Suprapubic skin (tissue), 4 donors: ENCODE results near the gene ZBTB20.

Experiments used
- CTCF ChIP-seq, 2 donors: fragments of 200-600 bp in 1 of 2; fragments of 450-650 bp in 1 of 2; sonication (generic) in 1 of 2; IDR thresholded peaks; one replicate each; pipeline ENCODE4 v1.5.1; 2016 to 2019; ENCODE audit warnings: antibody characterized with exemption in 2 of 2, mild to moderate bottlenecking in 1 of 2, moderate library complexity in 1 of 2
- POLR2A ChIP-seq, 2 donors: fragments of 450-650 bp; IDR thresholded peaks; one replicate each; pipeline ENCODE4 v1.6.1; 2017; ENCODE audit warnings: antibody characterized with exemption in 2 of 2, mild to moderate bottlenecking in 2 of 2, moderate library complexity in 2 of 2
- POLR2AphosphoS5 ChIP-seq, 3 donors: sonication (generic); formaldehyde crosslinking; IDR thresholded peaks; one replicate each; pipeline ENCODE4 v1.6.1; 2017; ENCODE audit warnings: antibody characterized with exemption in 3 of 3

- TF ChIP-seq CTCF (IDR thresholded peaks at IDR 0.05) (no peak), POLR2AphosphoS5 (IDR thresholded peaks at IDR 0.05) (no peak), POLR2A (IDR thresholded peaks at IDR 0.05) (no peak)
Measured at GRCh38 chr3:114406922-114407321, 740.2 kb downstream of the ZBTB20 start.
